C4-2B (cell line): ENCODE data around the gene LGMN.
"Not testable (repeated sequence)": the region's sequence is repeated elsewhere in the genome, so short reads cannot be mapped to it uniquely, and the experiment has no call there.

Source experiments
- H3K27ac ChIP-seq: fragments of 450-650 bp; 2 replicates; pipeline ENCODE4 v1.5.1; 2017
- CTCF ChIP-seq: fragments of 450-650 bp; conservative IDR thresholded peaks from 2 replicates; pipeline ENCODE4 v1.5.1; 2017; ENCODE audit warnings: mild to moderate bottlenecking
- ZFX ChIP-seq: fragments of 450-650 bp; IDR thresholded peaks from 2 replicates; pipeline ENCODE4 v1.6.1; 2017

LGMN gene

GRCh38 chr14:92787554-92787953 is 39.1 kb upstream of the LGMN start:
- no peak for TF ChIP-seq CTCF
- no peak for TF ChIP-seq ZFX
- H3K27ac ChIP-seq = no peak overlapping the region

GRCh38 chr14:92786427-92786756 is 38.0 kb upstream of the LGMN start:
- no peak for TF ChIP-seq CTCF
- TF ChIP-seq ZFX = no peak
- H3K27ac ChIP-seq = peak overlapping the region; percentile 24; the same call in 1 of the 2 replicates

- peak overlapping the region; percentile 24; the same call in 1 of the 2 replicates for H3K27ac ChIP-seq
- TF ChIP-seq ZFX (no peak), CTCF (no peak)
Observed at GRCh38 chr14:92785667-92786426, 37.4 kb upstream of the LGMN start.

GRCh38 chr14:92783813-92784431 is 35.5 kb upstream of the LGMN start:
- TF ChIP-seq CTCF (peak; percentile 80), ZFX (no peak)
- peak overlapping the region; percentile 36 for H3K27ac ChIP-seq

- H3K27ac ChIP-seq = no peak overlapping the region
- no peak for TF ChIP-seq CTCF
- no peak for TF ChIP-seq ZFX
Observed at GRCh38 chr14:92781350-92781749, 32.9 kb upstream of the LGMN start.

- no peak for TF ChIP-seq CTCF
- TF ChIP-seq ZFX = no peak
- no peak overlapping the region for H3K27ac ChIP-seq
Observed at GRCh38 chr14:92780444-92781232, 32.2 kb upstream of the LGMN start.

GRCh38 chr14:92778868-92779565 is 30.6 kb upstream of the LGMN start:
- not testable (repeated sequence) for H3K27ac ChIP-seq

GRCh38 chr14:92775292-92775691 is 26.9 kb upstream of the LGMN start:
- H3K27ac ChIP-seq = not testable (repeated sequence)
